HG02610 (cell line): ENCODE data around the gene DPH1.

Source experiments
- ATAC-seq: cut with Tn5 transposase; IDR thresholded peaks from one replicate; pipeline ENCODE4 v1.9.1; 2021; ENCODE audit warnings: mild to moderate bottlenecking, moderate library complexity; ENCODE audit not compliant: unreplicated experiment

DPH1 gene

GRCh38 chr17:2049333-2050299, 19.7 kb downstream of the DPH1 start:
- peak; percentile 44 for ATAC-seq

GRCh38 chr17:2050300-2051060, 20.5 kb downstream of the DPH1 start:
- peak; percentile 1 for ATAC-seq

GRCh38 chr17:2051061-2051932, 21.3 kb downstream of the DPH1 start:
- ATAC-seq, result no peak

GRCh38 chr17:2051933-2052559, 22.1 kb downstream of the DPH1 start:
- no peak for ATAC-seq

- no peak for ATAC-seq
Observed at GRCh38 chr17:2053380-2054261, 23.7 kb downstream of the DPH1 start.

- ATAC-seq, result no peak
Observed at GRCh38 chr17:2054262-2054511, 24.2 kb downstream of the DPH1 start.

- ATAC-seq, result peak; percentile 30
Observed at GRCh38 chr17:2054512-2055291, 24.7 kb downstream of the DPH1 start, which contains the start of gene HIC1. TSS of gene HIC1 (plus strand) at chr17:2055103. CDS start at chr17:2056691, 1,588 bp downstream.

GRCh38 chr17:2055292-2056205, 25.6 kb downstream of the DPH1 start:
- no peak for ATAC-seq

GRCh38 chr17:2056206-2057174, 26.5 kb downstream of the DPH1 start:
- no peak for ATAC-seq

GRCh38 chr17:2057175-2057759, 27.3 kb downstream of the DPH1 start:
- ATAC-seq, result no peak

- no peak for ATAC-seq
Observed at GRCh38 chr17:2057760-2058585, 28.0 kb downstream of the DPH1 start.

- no peak for ATAC-seq
Observed at GRCh38 chr17:2058586-2059546, 28.9 kb downstream of the DPH1 start.

GRCh38 chr17:2059547-2060384, 29.8 kb downstream of the DPH1 start:
- no peak for ATAC-seq

- no peak for ATAC-seq
Observed at GRCh38 chr17:2060385-2060658, 30.4 kb downstream of the DPH1 start.
